NCI-H446 (cell line): Measurements from ENCODE around the gene EIF1AX.
"Not testable (repeated sequence)": the region's sequence is repeated elsewhere in the genome, so short reads cannot be mapped to it uniquely, and the experiment has no call there.

Source experiments
- DNase-seq, 2 experiments: peaks; one replicate each; lab custom pipeline; 2025; lab: John Stamatoyannopoulos, UW

Gene EIF1AX

DNA sequence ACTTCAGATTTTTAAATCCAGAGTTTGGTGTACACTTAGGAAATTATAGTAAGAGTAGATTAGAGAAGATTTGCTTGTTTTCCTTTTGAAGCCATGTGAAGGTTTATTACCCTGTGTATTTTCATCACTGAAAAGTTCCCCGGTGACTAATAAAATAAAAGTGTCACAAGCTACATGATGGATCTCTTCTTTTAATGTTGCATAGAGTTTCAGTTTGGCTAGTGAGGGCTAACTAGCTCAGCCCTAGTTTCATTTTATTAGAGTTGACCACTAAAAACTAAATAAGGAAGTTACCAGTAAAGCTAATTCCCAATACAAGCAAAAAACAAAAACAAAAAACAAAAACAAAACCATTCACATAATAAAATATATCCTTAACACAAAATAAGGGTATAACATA, 14.8 kb downstream of the EIF1AX start:
- not testable (repeated sequence) for DNase-seq

DNA sequence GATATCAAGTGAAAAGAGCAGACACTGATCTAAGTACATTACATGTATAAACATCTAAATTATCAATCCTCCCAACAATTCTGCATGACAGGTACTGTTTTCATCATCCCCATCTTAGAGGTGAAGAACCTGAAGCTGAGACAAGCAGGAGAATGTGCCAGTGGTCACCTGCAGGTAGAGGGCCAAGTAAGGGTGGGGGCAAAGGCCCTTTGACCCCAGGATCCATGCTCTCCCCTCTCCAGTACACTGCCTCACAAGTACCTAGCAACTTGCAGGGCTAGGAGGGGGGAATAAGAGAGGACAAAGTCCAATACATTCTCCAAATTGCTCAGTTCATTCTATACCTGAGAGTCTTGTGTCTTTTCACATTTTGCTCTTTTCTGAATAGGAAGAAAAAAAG, 16.7 kb downstream of the EIF1AX start:
- no peak for DNase-seq

DNA sequence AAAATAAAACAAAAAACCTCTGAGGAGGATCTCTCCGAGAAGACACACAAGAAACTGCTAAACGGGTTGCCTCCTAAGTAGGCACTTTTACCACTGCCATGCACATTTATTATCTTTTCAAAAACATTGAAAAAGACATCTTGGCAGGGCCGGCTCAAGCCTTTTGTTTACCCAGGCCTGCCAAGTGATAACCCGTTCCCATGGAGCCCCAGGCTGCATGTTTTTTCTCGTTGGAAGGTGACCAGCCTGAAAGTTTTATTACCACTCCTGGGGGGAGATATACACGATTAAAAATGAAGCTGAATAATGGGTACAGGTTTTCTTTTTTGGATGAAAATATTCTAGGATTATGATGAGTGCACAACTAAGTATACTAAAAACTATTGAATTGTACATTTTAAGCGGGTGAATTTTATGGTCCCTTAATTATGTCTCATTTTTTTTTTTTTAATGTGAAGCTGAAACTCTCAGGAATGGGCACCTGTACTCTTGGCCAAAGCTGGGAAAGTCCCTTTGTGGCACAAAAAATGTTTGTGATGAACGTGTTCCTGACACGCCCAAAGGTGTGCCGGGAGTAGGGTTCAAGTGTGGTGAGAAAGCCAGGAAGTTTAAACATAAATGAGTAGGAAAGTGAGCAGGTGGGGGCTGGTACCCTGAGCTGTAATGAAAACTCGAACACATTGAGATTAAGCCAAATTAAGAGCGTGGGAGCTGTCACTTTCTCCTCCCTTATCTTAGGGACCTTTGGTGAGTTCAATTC, 23.4 kb downstream of the EIF1AX start:
- DNase-seq = no peak

DNA sequence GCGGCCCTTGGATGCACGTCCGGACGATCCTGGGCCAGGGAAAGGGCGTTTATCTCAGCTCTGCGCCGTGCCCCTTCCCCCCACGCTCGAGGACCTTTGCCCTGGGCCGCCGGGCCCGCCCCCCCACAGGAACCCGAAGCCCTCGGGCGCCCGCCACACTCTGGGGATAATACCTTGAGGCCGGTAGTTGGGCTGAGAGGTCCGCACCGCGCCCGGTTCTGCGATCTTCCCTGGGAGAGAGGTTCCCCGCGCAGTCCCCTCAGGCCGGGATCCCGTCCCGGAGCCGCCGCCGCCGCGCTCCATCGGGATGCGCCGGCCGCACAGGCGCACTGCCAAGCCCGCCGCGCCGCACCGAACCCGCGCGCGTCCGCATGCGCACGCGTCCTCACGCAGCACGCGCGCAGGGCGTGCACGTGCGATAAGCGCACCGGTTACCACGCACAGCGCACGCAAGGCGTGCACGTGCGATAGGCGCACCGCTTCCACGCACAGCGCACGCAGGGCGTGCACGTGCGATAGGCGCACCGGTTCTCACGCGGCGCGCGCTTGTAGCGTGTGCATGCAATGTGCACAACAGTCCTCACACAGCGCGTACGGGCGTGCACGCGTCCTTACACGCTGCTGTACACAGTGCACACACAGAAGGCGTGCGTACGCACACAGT, 24.9 kb downstream of the EIF1AX start, which contains the start of gene MAP7D2:
MAP7D2 (minus strand) TSS at position 331 of the 664 bp plus-strand sequence; CDS start at position 303, 28 bp downstream.
- no peak for DNase-seq

DNA sequence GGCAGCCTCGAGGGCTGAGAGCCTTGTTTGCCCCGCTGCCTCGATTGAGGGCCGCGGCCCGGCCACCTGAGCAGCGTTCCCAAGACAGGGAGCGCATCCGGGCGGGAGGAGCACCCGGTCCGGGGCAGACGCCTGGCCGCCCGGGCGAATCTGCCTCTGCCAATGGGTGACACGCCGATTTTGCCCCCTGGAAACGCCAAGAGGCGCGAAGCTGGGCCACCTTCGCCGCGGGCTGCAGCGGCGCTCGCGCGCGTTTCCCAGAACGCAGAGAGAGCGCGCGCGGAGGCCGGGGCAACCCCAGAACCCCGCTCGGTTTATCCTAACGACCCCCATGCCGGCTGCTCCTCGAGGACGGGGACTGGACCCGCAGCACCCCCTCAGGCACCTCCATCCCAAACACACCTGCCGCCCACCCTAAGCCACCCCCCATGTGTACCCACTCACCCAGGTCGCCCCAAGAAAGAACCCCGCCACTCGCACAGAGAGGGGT, 25.5 kb downstream of the EIF1AX start:
- no peak for DNase-seq

DNA sequence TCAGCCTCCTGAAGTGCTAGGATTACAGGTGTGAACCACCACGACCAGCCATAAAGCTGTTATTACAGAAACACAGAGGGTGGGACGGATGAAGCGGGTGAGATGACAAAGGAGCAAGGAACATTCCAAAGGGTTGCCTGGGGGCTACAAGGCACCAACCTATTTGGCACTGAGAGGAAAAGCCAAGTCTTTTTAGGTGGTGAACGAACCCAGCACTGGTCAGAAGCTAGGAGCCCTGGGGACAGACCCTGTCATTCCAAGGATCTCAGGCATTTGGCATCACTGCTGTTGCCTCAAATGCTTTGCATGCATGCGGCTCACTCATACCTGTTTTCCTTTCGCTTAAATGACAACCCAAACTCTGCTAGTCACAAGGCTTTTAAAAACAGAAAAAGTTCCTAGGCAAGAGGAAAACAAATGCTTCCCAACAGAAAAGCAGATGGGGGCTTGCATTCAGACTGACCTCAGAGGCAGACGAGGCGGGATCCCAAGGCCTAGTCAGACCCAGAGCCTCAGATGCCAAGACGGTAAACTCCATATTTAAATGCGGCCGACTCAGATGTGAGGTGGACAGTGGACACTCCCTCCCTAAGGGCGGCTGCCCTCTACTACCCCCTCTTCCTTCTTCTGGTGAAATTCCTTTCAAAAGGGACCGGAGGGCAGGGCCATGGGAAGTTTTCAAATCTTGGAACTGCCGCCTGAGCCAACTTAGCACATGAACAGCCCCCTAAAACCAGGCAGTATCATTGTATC, 29.4 kb downstream of the EIF1AX start:
- DNase-seq = no peak

DNA sequence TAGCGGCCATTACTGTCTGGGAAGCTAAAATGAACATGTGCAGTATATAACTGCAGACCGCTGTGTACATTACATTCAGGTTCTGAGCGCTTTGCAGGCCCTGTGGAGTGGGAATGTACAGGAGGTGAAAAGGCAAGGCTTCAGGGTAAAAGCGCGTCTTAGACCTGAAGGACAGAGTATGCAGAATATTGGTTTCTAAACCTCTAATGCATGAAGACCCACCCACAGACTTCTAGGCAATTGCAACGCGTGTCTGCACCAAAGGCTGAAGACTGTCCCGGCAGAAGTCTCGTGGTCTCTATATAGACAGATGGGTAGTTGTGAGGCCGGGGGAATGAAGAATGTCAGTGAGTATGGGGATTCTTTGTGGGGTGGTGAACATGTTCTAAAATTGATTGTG, 30.4 kb downstream of the EIF1AX start:
- DNase-seq = no peak

DNA sequence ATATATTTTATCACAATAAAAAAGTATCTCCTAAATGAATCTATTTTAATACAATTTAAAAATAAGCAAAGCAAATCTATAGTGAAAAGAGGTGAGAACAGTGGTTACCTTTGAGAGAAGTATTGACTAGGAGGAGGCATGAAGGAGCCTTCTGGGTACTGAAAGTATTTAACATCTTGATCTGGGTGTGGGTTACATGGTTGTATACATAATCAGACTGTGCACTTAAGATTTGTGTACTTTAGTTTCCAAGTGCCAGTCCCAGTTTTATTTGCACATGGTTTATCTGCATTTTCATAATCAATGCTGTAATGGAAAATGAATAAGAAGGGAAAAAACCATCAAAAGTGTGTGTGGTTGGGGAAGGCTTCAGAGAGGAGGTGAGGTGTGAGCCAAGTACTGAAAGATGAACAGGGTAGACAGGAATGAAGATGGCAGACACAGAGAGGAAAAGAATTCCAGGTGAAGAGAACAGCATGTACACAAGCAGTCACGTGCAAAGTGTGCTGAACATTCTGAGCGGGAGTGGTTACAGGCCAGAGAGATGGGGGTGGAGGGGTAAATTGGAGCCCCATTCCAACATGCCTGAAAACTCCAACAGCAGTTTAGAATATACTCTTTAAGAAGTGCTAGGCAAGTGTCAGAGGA, 39.6 kb downstream of the EIF1AX start:
- DNase-seq = no peak

DNA sequence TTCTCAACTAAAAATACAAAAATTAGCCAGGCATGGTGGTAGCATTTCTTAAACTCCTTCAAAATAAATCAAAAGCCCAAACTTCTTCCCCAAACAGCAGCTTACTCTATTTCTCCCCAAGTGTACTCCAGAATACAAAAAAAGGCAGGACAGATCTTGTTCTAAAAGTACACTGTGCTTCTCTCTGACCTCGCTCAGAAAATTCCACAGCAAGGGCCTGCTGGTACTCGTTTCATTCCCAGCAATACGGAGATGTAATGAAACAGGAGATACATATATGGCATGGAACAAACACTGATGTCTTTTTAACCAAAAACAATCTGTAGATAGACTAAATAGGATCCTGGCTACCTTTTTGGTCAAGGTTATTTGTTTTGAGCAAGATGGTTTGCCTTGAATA, 50.1 kb downstream of the EIF1AX start:
- no peak for DNase-seq

DNA sequence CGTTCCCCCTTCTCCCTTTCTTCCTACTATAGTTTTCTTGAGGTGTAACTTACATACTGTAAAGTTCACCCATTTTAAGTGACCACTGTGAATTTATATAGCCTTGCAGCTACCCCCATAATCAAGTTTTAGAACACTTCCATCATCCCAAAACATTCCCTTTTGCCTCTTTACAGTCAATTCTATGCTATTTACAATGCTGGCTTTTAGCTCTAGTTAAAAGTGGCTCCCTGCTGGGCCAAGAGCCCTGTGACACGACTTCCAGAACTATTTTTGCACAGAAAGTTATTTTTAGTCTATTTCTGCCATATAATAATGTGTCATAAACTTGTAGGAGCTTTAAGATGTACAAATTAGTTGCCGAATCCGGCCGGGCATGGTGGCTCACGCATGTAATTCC, 51.8 kb downstream of the EIF1AX start:
- DNase-seq = no peak

DNA sequence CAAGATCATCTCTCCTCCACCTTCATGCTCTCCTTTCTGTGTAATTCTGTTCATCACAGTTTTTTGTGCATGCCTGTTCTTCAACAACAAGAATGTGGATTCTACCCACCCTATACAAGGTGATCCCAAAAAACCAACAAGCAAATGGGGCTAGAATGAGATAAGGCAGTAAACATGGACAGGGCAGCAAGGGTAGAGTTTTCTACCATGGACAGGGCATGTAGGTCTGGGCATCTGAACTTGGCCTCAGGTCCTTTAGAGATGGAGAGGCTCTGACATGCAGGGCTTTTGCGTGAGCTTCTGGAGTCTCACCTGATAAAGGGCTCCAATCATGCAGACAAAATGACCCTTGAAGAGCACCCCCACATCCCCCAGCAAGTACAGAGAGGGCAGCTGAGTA, 61.4 kb downstream of the EIF1AX start:
- DNase-seq = no peak
